ENCODE data around the gene TAS2R60. TPM values are rescaled to one million over a fixed set of nuclear protein-coding genes. Genes with fewer than 3 reads are reported as not detected.

TAS2R60 gene
- total RNA-seq, 4 donors from 2014 or later: 0.40 TPM; not detected in 3

GRCh38 chr7:143426479-143427142 is 16.6 kb upstream of the TAS2R60 start:
- ATAC-seq: no peak
- Histone ChIP-seq H3K9me3 (no peaks in the 10 kb centered on the region), H3K36me3 (no peaks in the 10 kb centered on the region), H3K4me3 (no peak overlapping the region), H3K27ac (no peak overlapping the region), H3K27me3 (no peaks in the 10 kb centered on the region), H3K4me1 (no peaks in the 10 kb centered on the region)
- WGBS, 2 donors (ENCODE audit: low coverage in 1 of 2): 91 to 92% methylated on average over 2 of the region's 2 CpGs
- no peak for TF ChIP-seq POLR2A (IDR thresholded peaks at IDR 0.05)

GRCh38 chr7:143429770-143430698 is 13.2 kb upstream of the TAS2R60 start:
- H3K9me3 ChIP-seq: no peaks in the 10 kb centered on the region
- H3K27ac ChIP-seq: no peak overlapping the region
- TF ChIP-seq POLR2AphosphoS5 (IDR thresholded peaks at IDR 0.05) (no peak), POLR2A (IDR thresholded peaks at IDR 0.05) (no peak), CTCF (IDR thresholded peaks at IDR 0.05) (no peak), EP300 (IDR thresholded peaks at IDR 0.05) (no peak)
- no peaks in the 10 kb centered on the region for H3K27me3 ChIP-seq
- no peaks in the 10 kb centered on the region for H3K36me3 ChIP-seq
- H3K4me1 ChIP-seq: no peaks in the 10 kb centered on the region
- ATAC-seq: no peak
- H3K4me3 ChIP-seq: no peak overlapping the region
- WGBS, 2 donors (ENCODE audit: low coverage in 1 of 2): 56 to 66% methylated on average over 3 to 10 of the region's 10 CpGs

- TF ChIP-seq POLR2A (IDR thresholded peaks at IDR 0.05) (no peak), EP300 (IDR thresholded peaks at IDR 0.05) (no peak), POLR2AphosphoS5 (IDR thresholded peaks at IDR 0.05) (no peak), CTCF (IDR thresholded peaks at IDR 0.05) (no peak)
- Histone ChIP-seq H3K4me1 (no peaks in the 10 kb centered on the region), H3K27ac (no peak overlapping the region), H3K9me3 (no peaks in the 10 kb centered on the region), H3K4me3 (no peak overlapping the region), H3K36me3 (no peaks in the 10 kb centered on the region), H3K27me3 (no peaks in the 10 kb centered on the region)
- ATAC-seq: no peak
- WGBS, 2 donors (ENCODE audit: low coverage in 1 of 2): 61 to 92% methylated on average over 2 of the region's 2 CpGs
Measured at GRCh38 chr7:143431109-143431508, 12.1 kb upstream of the TAS2R60 start.

- no peak overlapping the region for H3K4me3 ChIP-seq
- TF ChIP-seq EP300 (IDR thresholded peaks at IDR 0.05) (no peak), POLR2AphosphoS5 (IDR thresholded peaks at IDR 0.05) (no peak), POLR2A (IDR thresholded peaks at IDR 0.05) (no peak)
- H3K27ac ChIP-seq: no peak overlapping the region
- H3K4me1 ChIP-seq: no peaks in the 10 kb centered on the region
- no peaks in the 10 kb centered on the region for H3K9me3 ChIP-seq
- 77 to 81% methylated on average over 4 of the region's 4 CpGs for WGBS, 2 donors (ENCODE audit: low coverage in 1 of 2)
- H3K27me3 ChIP-seq: no peaks in the 10 kb centered on the region
- no peaks in the 10 kb centered on the region for H3K36me3 ChIP-seq
- no peak for ATAC-seq
Measured at GRCh38 chr7:143433759-143434158, 9.5 kb upstream of the TAS2R60 start.

GRCh38 chr7:143434660-143435059 is 8.6 kb upstream of the TAS2R60 start:
- Histone ChIP-seq H3K27ac (no peak overlapping the region), H3K36me3 (no peaks in the 10 kb centered on the region), H3K4me3 (no peak overlapping the region), H3K27me3 (no peaks in the 10 kb centered on the region), H3K9me3 (no peaks in the 10 kb centered on the region), H3K4me1 (no peaks in the 10 kb centered on the region)
- TF ChIP-seq EP300 (IDR thresholded peaks at IDR 0.05): no peak
- TF ChIP-seq CTCF (IDR thresholded peaks at IDR 0.05): no peak
- no peak for TF ChIP-seq POLR2AphosphoS5 (IDR thresholded peaks at IDR 0.05)
- no peak for TF ChIP-seq POLR2A (IDR thresholded peaks at IDR 0.05)
- peak; percentile 43 for ATAC-seq
- 64 to 66% methylated on average over 4 to 8 of the region's 9 CpGs for WGBS, 2 donors (ENCODE audit: low coverage in 1 of 2)

All from gastroesophageal sphincter (tissue), 4 donors.